CD14-positive monocyte (primary cell): ENCODE measurements around the gene HSPG2. TPM values are rescaled to one million over a fixed set of nuclear protein-coding genes. Genes with fewer than 3 reads are reported as not detected.
"Not testable (repeated sequence)": the region's sequence is repeated elsewhere in the genome, so short reads cannot be mapped to it uniquely, and the experiment has no call there.

Experiments used
- DNase-seq, 3 donors: peaks; one replicate each; pipeline ENCODE4 v3.0.0-alpha.2; 2011 to 2022
- H2AFZ ChIP-seq: 2 replicates; pipeline ENCODE4 v1.6.0; 2012; ENCODE audit warnings: mild to moderate bottlenecking, low read depth, low read length, inconsistent platforms; ENCODE audit not compliant: insufficient read depth, poor library complexity, severe bottlenecking
- H3K27ac ChIP-seq, 2 donors: 1 replicate in 1 of 2; 2 replicates in 1 of 2; pipeline ENCODE4 v1.5.1; 2012 to 2013; ENCODE audit warnings: low read length in 2 of 2, control low read depth in 1 of 2, inconsistent platforms in 1 of 2, low read depth in 1 of 2, mild to moderate bottlenecking in 1 of 2
- H3K27me3 ChIP-seq, 2 donors: one replicate each; pipeline versions ENCODE4 v1.6.0 to v1.6.1; 2011 to 2013; ENCODE audit warnings: low read length in 2 of 2; ENCODE audit not compliant: control insufficient read depth in 2 of 2, insufficient read depth in 2 of 2
- H3K36me3 ChIP-seq, 2 donors: replicated peaks in 1 of 2; 1 replicate in 1 of 2; 2 replicates in 1 of 2; pipeline versions ENCODE4 v1.5.1 to v1.6.1; 2012 to 2013; ENCODE audit warnings: low read length in 2 of 2, control low read depth in 1 of 2, inconsistent platforms in 1 of 2, mild to moderate bottlenecking in 1 of 2; ENCODE audit not compliant: insufficient read depth in 2 of 2, control insufficient read depth in 1 of 2
- H3K4me1 ChIP-seq, 2 donors: 1 replicate in 1 of 2; 2 replicates in 1 of 2; pipeline versions ENCODE4 v1.5.1 to v1.6.1; 2012 to 2013; ENCODE audit warnings: low read length in 2 of 2, control low read depth in 1 of 2, inconsistent platforms in 1 of 2, mild to moderate bottlenecking in 1 of 2, moderate library complexity in 1 of 2; ENCODE audit not compliant: insufficient read depth in 2 of 2, control insufficient read depth in 1 of 2
- H3K4me2 ChIP-seq: replicated peaks from 2 replicates; pipeline ENCODE3; 2012; ENCODE audit warnings: low read length, moderate library complexity, mild to moderate bottlenecking; ENCODE audit not compliant: poor library complexity, severe bottlenecking; ENCODE audit errors: extremely low read depth
- H3K4me3 ChIP-seq, 3 experiments: fragments of 200-600 bp in 1 of 3; sonication (generic) in 1 of 3; replicated peaks in 1 of 3; 1 replicate in 2 of 3; 2 replicates in 1 of 3; pipeline ENCODE4 v1.5.1; 2011 to 2013; ENCODE audit warnings: low read length in 3 of 3, mild to moderate bottlenecking in 3 of 3, control low read depth in 2 of 3, low read depth in 2 of 3, inconsistent platforms in 1 of 3, moderate library complexity in 1 of 3
- H3K79me2 ChIP-seq: 2 replicates; pipeline ENCODE4 v1.6.0; 2012; ENCODE audit warnings: mild to moderate bottlenecking, control low read depth, inconsistent platforms, low read length, moderate library complexity; ENCODE audit not compliant: insufficient read depth
- H3K9ac ChIP-seq: 2 replicates; pipeline ENCODE4 v1.6.0; 2017; ENCODE audit warnings: low read length, mild to moderate bottlenecking; ENCODE audit not compliant: insufficient read depth, poor library complexity, severe bottlenecking
- H3K9me3 ChIP-seq, 2 donors: replicated peaks in 1 of 2; 1 replicate in 1 of 2; 2 replicates in 1 of 2; pipeline versions ENCODE4 v1.5.1 to v1.6.1; 2012 to 2013; ENCODE audit warnings: low read length in 2 of 2, control low read depth in 1 of 2; ENCODE audit not compliant: control insufficient read depth in 1 of 2, insufficient read depth in 1 of 2
- H4K20me1 ChIP-seq: 2 replicates; pipeline ENCODE4 v1.6.0; 2012; ENCODE audit warnings: mild to moderate bottlenecking, low read length, control low read depth, moderate library complexity; ENCODE audit not compliant: insufficient read depth
- H3K27ac Mint-ChIP-seq, 7 donors: one replicate each; pipeline ENCODE4 v1.8.0; 2020; ENCODE audit warnings: mild to moderate bottlenecking in 7 of 7, mixed read lengths in 7 of 7, moderate library complexity in 6 of 7, inconsistent platforms in 2 of 7
- H3K27me3 Mint-ChIP-seq, 3 donors: one replicate each; pipeline ENCODE4 v1.8.0; 2021 to 2022; ENCODE audit warnings: low read depth in 3 of 3, mild to moderate bottlenecking in 3 of 3, mixed read lengths in 3 of 3, moderate library complexity in 3 of 3, inconsistent platforms in 1 of 3
- H3K36me3 Mint-ChIP-seq, 2 donors: one replicate each; pipeline ENCODE4 v1.8.0; 2020; ENCODE audit warnings: mixed read lengths in 2 of 2, inconsistent platforms in 1 of 2, mild to moderate bottlenecking in 1 of 2
- H3K4me1 Mint-ChIP-seq: one replicate; pipeline ENCODE4 v1.8.0; 2020; ENCODE audit warnings: mild to moderate bottlenecking, mixed read lengths
- H3K4me3 Mint-ChIP-seq, 2 donors: one replicate each; pipeline ENCODE4 v1.8.0; 2020; ENCODE audit warnings: mild to moderate bottlenecking in 2 of 2, mixed read lengths in 2 of 2, moderate library complexity in 1 of 2
- H3K9me3 Mint-ChIP-seq, 7 donors: one replicate each; pipeline ENCODE4 v1.8.0; 2020 to 2022; ENCODE audit warnings: mixed read lengths in 7 of 7, mild to moderate bottlenecking in 6 of 7, moderate library complexity in 6 of 7, inconsistent platforms in 2 of 7
- CTCF ChIP-seq: fragments of 200-600 bp; IDR thresholded peaks from one replicate; pipeline ENCODE4 v1.8.0; 2022; ENCODE audit warnings: antibody characterized with exemption, mild to moderate bottlenecking
- whole genome bisulfite sequencing: methylation state at CpG from one replicate; pipeline ENCODE4 v1.1.5; 2013; ENCODE audit warnings: missing lambda C conversion rate; ENCODE audit not compliant: insufficient coverage; 5-methylcytosine and 5-hydroxymethylcytosine counted together
- intact Hi-C, 2 donors: fragments of 100-400 bp; cut with micrococcal nuclease; formaldehyde crosslinking; loops; one replicate each; pipeline versions ENCODE4 v1.15.0 to v1.15.1; 2023
- polyA plus RNA-seq, 3 donors: library from polyadenylated mRNA; depleted of rRNA in 1 of 3; unstranded in 2 of 3; stranded (reverse) in 1 of 3; fragments of 300-500 nt in 2 of 3; fragments of >200 nt in 1 of 3; fragmentation: Illumina TruSeq in 2 of 3; gene quantifications; 1 replicate in 2 of 3; 2 replicates in 1 of 3; pipeline ENCODE4 v1.2.3, GENCODE V29; 2012 to 2021

HSPG2 gene
- polyA plus RNA-seq, 3 donors: 0.44 TPM; not detected in 2

DNA sequence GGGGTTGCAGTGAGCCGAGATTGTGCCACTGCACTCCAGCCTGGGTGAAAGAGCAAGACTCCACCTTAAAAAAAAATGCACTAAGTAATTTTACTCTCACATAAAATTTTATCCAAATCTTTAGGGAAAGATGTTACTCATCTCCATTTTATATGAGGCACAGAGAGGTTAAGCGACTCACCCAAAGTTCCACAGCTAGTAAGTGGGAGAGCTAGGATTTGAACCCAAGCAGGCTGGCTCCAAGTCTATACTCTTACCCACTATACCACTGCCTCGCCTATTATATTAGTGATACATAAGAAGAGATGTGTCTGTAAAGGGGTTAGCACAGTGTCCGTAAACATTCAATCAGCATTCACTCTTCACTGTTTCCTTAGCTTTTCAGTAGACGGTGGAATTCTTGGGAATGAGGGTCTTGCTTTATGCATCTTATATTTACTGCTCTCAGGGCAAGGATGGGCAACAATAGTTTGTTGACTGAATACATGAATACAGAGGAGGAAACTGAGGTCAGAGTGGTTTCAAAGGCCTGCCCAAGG lies 109.9 kb downstream of the HSPG2 start:
- Histone ChIP-seq H4K20me1 (no peaks in the 10 kb centered on the region), H3K27ac (no peak overlapping the region), H3K4me2 (no peak overlapping the region), H3K4me1 (peaks cover 11 to 12% of the 10 kb centered on the region in 2 donors), H3K9ac (no peak overlapping the region), H3K9me3 (no peaks in the 10 kb centered on the region), H3K4me3 (no peak overlapping the region), H3K79me2 (no peaks in the 10 kb centered on the region), H2AFZ (no peak overlapping the region), H3K36me3 (no peaks in the 10 kb centered on the region), H3K27me3 (no peaks in the 10 kb centered on the region)
- Mint-ChIP-seq H3K4me3 (no peak overlapping the region), H3K27ac (no peak overlapping the region), H3K27me3 (peaks cover 0 to 8% (median 3%) of the 10 kb centered on the region in 3 donors), H3K36me3 (no peaks in the 10 kb centered on the region), H3K9me3 (peaks cover 0 to 1% (median 0%) of the 10 kb centered on the region in 7 donors), H3K4me1 (peaks cover 9% of the 10 kb centered on the region)
- intact Hi-C loops: no loop called here
- TF ChIP-seq CTCF: no peak
- DNase-seq: no peak
- no CpG with 5 or more reads among the region's 5 CpGs for WGBS

DNA sequence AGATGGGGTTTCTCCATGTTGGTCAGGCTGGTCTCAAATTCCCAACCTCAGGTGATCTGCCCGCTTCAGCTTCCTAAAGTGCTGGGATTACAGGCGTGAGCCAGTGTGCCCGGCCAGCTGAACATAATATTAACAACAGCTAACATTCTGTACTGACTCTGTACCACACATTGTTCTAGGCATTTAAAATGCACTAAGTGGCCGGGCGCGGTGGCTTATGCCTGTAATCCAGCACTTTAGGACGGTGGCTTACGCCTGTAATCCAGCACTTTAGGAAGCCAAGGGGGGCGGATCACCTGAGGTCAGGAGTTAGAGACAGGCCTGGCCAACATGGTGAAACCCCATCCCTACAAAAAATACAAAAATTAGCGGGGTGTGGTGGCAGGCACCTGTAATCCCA lies 110.4 kb downstream of the HSPG2 start:
- H3K27me3 Mint-ChIP-seq, H3K27ac Mint-ChIP-seq, H3K4me2 ChIP-seq, intact Hi-C loops, H3K4me3 ChIP-seq, H3K36me3 ChIP-seq, H4K20me1 ChIP-seq, H3K9me3 ChIP-seq, H3K4me1 Mint-ChIP-seq, H3K79me2 ChIP-seq, H3K9me3 Mint-ChIP-seq, H3K9ac ChIP-seq, H3K27me3 ChIP-seq, H3K4me3 Mint-ChIP-seq, H3K27ac ChIP-seq, DNase-seq, H2AFZ ChIP-seq, H3K36me3 Mint-ChIP-seq: not testable (repeated sequence)
- H3K4me1 ChIP-seq: peaks cover 11 to 12% of the 10 kb centered on the region in 2 donors
- 97% methylated on average over 10 of the region's 10 CpGs for WGBS
